ENCODE results near the gene RNASE13.

The RNASE13 gene

DNA sequence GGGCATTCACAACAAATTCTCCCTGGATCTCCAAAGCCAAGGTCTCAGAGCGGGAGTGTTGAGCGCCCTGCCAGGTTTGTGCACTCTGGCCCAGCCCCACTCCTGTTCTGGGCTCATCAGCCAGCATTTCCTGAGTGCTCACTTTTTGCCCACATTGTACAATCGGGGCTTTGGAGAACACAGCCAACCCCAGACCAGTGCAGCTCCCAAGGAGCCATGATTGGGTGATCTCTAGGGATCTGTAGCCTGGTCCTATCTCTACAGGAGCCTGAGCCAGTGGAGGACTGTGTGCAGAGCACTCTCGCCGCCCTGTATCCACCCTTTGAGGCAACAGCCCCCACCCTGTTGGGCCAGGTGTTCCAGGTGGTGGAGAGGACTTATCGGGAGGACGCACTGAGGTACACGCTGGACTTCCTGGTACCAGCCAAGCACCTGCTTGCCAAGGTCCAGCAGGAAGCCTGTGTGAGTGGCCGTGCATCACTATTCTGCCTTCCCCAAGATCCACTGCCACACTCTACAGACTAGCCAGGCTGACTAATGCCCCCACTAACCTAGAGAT lies 38.3 kb upstream of the RNASE13 start:
- H3K27me3 ChIP-seq (ENCODE audit: control insufficient read depth, insufficient read depth, low read length) = no peaks in the 10 kb centered on the region
- peaks cover 30% of the 10 kb centered on the region for H3K4me1 ChIP-seq (ENCODE audit: control insufficient read depth, insufficient read depth, low read length)
- no peaks in the 10 kb centered on the region for H3K9me3 ChIP-seq (replicated peaks; ENCODE audit: low read length)
- H3K36me3 ChIP-seq (ENCODE audit: insufficient read depth, low read length) = peaks cover 49% of the 10 kb centered on the region
- H3K9ac ChIP-seq (ENCODE audit: low read depth, low read length) = no peak overlapping the region
- no peak overlapping the region for H3K4me3 ChIP-seq (ENCODE audit: low read length)
- peak overlapping the region; percentile 98 for H3K4me2 ChIP-seq (ENCODE audit: low read length)

DNA sequence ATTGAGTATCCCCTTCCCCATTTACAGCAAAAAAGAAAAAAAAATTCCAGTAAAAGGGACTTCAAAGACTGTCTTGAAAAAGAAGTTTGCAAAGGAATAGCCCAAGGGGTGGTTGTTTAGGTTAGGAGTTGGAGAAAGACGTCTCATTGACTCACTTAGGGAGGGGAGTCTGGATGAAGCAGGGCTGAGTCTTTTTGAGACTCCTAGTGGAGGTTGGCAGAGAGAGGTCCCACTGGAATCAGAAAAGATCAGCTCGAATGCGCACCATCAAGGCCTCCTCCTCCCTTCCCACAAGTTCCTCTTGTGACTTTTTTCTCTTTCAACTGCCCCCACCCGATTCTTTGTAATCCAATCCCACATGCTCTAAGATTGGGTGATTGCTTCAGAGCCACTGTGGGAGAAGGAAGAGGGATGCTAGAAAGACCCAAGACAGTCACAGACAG lies 37.4 kb upstream of the RNASE13 start:
- peak overlapping the region; percentile 81 for H3K4me3 ChIP-seq (ENCODE audit: low read length)
- peaks cover 42% of the 10 kb centered on the region for H3K36me3 ChIP-seq (ENCODE audit: insufficient read depth, low read length)
- H3K9me3 ChIP-seq (replicated peaks; ENCODE audit: low read length) = no peaks in the 10 kb centered on the region
- H3K27me3 ChIP-seq (ENCODE audit: control insufficient read depth, insufficient read depth, low read length) = no peaks in the 10 kb centered on the region
- H3K4me2 ChIP-seq (ENCODE audit: low read length) = peak overlapping the region; percentile 98
- peaks cover 30% of the 10 kb centered on the region for H3K4me1 ChIP-seq (ENCODE audit: control insufficient read depth, insufficient read depth, low read length)
- H3K9ac ChIP-seq (ENCODE audit: low read depth, low read length) = peak overlapping the region; percentile 75

DNA sequence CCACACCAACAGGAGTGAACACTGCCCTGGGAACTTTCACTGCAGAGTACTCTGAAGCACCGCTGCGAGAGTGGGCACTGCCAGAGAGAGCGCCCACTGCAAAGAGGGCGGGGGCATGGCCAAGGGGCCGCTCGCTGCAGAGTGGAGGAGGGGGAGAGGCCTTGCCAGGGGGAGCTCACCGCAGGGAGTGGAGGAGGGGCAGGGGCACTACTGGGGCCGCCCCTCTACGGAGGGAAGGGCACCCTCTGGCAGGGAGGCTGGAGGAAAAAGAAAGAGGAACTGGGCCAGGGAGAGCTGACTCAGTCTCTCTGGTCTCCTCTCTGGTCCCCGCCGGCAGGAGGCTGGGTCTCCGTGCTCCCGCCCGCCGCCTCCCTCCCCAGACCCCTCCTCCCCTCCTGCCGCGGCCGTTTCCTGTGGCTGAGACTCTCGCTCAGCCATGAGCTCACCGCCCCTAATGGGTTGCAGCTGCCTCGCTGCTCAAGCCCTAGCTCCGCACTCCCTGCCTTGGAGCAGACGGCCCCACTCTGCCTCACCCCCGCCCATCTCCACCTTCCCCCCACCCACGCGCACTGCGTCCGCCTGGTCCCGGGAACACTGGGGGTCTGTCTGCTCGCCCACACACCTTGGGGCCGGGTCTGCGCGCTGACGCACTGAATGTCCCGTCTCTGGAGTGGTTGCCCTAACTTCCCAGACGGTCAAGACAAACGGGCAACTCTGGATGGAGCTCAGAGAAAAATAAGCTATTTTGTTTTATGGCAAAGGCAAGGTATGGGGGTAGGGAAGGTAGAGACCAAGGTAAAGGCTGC lies 36.8 kb upstream of the RNASE13 start:
- Histone ChIP-seq H3K27me3 (ENCODE audit: control insufficient read depth, insufficient read depth, low read length) (no peaks in the 10 kb centered on the region), H3K9ac (ENCODE audit: low read depth, low read length) (peak overlapping the region; percentile 88), H3K4me1 (ENCODE audit: control insufficient read depth, insufficient read depth, low read length) (peaks cover 30% of the 10 kb centered on the region), H3K4me3 (ENCODE audit: low read length) (peak overlapping the region; percentile 81), H3K36me3 (ENCODE audit: insufficient read depth, low read length) (peaks cover 35% of the 10 kb centered on the region), H3K4me2 (ENCODE audit: low read length) (peak overlapping the region; percentile 98), H3K9me3 (replicated peaks; ENCODE audit: low read length) (no peaks in the 10 kb centered on the region)

DNA sequence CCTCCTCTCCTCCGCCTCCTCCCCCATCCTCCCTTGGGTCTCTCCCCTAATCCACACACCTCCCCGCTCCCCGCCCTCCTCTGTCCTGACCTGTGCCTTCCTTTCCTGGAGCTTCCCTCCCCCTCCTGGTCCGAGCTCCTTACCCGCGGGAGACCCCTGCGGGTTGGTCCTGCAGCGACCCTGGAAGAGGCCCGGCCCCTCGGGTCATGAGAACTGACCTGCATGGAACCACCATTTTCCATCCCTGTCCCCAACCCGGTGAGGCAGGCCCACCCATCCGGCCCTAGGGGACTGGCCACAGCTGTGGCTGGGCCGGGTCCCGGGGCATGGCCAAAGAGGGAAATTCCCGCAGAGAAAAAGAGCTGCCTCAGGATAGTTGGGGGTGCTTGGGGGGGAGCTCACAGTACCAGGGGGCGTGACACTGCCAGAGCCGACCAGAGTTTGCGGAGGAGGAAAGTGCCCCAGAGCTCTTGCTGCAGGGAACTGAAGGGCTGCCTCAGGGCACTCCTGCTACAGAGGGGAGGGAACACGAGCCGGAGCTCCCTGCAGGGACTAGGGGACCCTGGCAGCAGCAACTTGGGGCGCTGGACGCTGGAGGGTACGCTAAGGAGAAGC lies 36.1 kb upstream of the RNASE13 start:
- H3K4me1 ChIP-seq (ENCODE audit: control insufficient read depth, insufficient read depth, low read length) = peaks cover 30% of the 10 kb centered on the region
- H3K4me3 ChIP-seq (ENCODE audit: low read length) = peak overlapping the region; percentile 81
- peak overlapping the region; percentile 88 for H3K9ac ChIP-seq (ENCODE audit: low read depth, low read length)
- peaks cover 28% of the 10 kb centered on the region for H3K36me3 ChIP-seq (ENCODE audit: insufficient read depth, low read length)
- peak overlapping the region; percentile 98 for H3K4me2 ChIP-seq (ENCODE audit: low read length)
- no peaks in the 10 kb centered on the region for H3K27me3 ChIP-seq (ENCODE audit: control insufficient read depth, insufficient read depth, low read length)
- H3K9me3 ChIP-seq (replicated peaks; ENCODE audit: low read length) = no peaks in the 10 kb centered on the region

DNA sequence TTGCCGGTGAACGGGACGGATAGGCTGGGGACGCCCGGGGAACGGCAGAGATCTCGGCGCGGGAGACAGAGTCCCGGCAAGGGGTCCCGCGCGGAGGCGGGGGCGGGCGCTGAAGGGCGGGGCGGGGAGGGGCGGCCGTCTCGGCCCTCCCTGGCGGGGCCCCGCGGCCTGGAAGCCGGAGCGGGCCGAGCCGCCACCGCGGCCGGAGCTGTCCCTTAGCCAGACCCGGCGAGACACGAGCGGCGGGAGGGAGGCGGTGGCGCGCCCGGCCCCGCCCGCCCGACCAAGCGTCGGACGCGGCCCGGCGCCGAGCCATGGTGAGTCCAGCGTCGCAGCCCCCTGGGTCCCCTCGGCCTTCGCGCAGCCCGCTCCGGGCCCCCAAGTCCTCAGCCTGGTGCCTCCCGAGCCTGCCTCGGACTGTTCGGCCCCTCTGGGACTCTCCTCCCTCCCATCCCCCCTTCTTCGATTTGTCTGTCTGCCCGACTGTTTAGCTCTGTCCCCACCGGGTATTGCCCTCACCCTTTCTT lies 35.5 kb upstream of the RNASE13 start, which contains the start of gene ARHGEF40:
Gene ARHGEF40 (plus strand): TSS at position 222 of the 527 bp plus-strand sequence. CDS start 93 bp downstream, at position 315.
- peaks cover 23% of the 10 kb centered on the region for H3K36me3 ChIP-seq (ENCODE audit: insufficient read depth, low read length)
- peaks cover 30% of the 10 kb centered on the region for H3K4me1 ChIP-seq (ENCODE audit: control insufficient read depth, insufficient read depth, low read length)
- H3K9me3 ChIP-seq (replicated peaks; ENCODE audit: low read length) = no peaks in the 10 kb centered on the region
- peak within 1 kb of the TSS; percentile 98 for H3K4me2 ChIP-seq (ENCODE audit: low read length)
- H3K27me3 ChIP-seq (ENCODE audit: control insufficient read depth, insufficient read depth, low read length) = no peaks in the 10 kb centered on the region
- H3K4me3 ChIP-seq (ENCODE audit: low read length) = peak within 1 kb of the TSS; percentile 81
- peak within 1 kb of the TSS; percentile 88 for H3K9ac ChIP-seq (ENCODE audit: low read depth, low read length)

DNA sequence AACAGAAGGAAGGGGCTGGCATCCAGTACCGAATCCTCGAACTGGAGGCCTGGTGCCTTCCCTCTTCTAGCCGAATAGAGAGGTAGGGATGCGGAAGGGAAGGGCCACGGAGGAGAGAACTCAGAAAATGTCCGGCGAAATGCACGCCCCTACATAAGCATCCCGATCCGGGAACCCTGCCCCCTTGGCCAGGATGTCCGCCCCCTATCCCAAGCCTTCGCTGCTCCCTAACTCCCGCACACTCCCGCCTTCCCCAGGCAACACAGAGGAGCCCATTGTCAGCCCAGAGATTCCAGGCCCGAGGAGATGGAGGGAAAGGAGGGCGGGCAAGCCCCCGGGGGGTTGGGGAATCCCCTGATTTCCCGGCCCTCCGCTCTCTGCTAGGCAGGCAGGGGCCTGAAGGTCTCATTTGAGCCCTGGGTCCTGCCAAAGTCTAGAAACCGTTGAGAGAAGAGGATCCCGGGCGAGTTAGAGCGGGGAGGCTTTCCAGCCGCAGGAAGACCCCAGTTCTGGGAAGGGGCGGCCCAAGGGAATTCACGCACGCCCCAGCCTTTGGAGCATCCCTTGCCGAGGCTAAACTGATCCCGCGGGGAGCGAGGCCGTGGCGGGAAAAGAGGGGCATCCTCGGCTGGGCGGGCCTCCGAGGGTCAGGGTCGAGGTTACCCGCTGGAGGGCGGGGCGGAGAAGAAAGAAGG lies 34.9 kb upstream of the RNASE13 start:
- H3K27me3 ChIP-seq (ENCODE audit: control insufficient read depth, insufficient read depth, low read length) = no peaks in the 10 kb centered on the region
- peak overlapping the region; percentile 81 for H3K4me3 ChIP-seq (ENCODE audit: low read length)
- H3K9me3 ChIP-seq (replicated peaks; ENCODE audit: low read length) = no peaks in the 10 kb centered on the region
- H3K4me2 ChIP-seq (ENCODE audit: low read length) = peak overlapping the region; percentile 98
- H3K36me3 ChIP-seq (ENCODE audit: insufficient read depth, low read length) = peaks cover 16% of the 10 kb centered on the region
- peak overlapping the region; percentile 88 for H3K9ac ChIP-seq (ENCODE audit: low read depth, low read length)
- peaks cover 30% of the 10 kb centered on the region for H3K4me1 ChIP-seq (ENCODE audit: control insufficient read depth, insufficient read depth, low read length)

DNA sequence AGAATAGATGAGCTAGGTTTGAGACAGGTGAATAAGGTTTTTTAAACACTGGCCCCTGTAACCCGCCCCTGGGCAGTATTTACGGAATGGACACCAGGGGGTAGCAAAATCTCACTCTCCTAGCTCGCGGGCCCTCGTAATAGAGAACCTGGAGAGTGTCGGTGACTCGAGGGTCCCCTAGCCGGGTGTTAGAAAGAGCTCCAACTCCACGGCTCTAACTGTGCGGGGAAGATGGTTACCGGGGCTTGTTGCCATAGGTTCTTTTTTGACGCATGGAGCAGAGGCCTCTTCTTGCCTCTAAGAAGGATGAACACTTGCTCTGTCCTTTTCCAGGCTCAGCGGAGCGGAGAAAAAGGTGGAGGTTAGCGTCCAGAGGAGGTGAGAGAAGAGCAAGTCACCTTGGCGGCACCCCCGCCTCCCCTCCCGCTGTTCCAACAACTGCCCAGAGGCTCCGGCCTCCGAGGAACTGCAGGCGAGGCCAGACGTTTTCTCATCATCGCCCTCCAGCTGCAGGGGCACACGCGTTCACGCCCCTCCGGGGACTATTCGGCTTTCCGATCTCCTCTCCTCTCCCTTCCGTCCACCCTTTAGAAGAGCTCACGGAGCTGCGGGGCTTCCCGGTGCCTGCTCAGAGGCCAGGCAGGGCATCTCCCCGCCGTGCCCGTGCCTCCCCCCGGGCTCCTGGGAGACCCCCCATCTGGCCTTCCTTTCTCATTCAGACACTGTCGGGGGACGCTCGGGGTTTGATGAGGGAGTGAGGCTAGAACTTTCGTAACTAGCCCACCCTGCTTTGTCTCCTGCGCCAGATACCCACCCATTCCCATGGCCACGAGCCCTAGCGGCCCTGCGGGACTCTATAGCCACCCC lies 34.1 kb upstream of the RNASE13 start:
- H3K9me3 ChIP-seq (replicated peaks; ENCODE audit: low read length) = no peaks in the 10 kb centered on the region
- H3K36me3 ChIP-seq (ENCODE audit: insufficient read depth, low read length) = peaks cover 9% of the 10 kb centered on the region
- H3K4me2 ChIP-seq (ENCODE audit: low read length) = peak overlapping the region; percentile 98
- no peaks in the 10 kb centered on the region for H3K27me3 ChIP-seq (ENCODE audit: control insufficient read depth, insufficient read depth, low read length)
- peak overlapping the region; percentile 88 for H3K9ac ChIP-seq (ENCODE audit: low read depth, low read length)
- peaks cover 32% of the 10 kb centered on the region for H3K4me1 ChIP-seq (ENCODE audit: control insufficient read depth, insufficient read depth, low read length)
- H3K4me3 ChIP-seq (ENCODE audit: low read length) = peak overlapping the region; percentile 81

DNA sequence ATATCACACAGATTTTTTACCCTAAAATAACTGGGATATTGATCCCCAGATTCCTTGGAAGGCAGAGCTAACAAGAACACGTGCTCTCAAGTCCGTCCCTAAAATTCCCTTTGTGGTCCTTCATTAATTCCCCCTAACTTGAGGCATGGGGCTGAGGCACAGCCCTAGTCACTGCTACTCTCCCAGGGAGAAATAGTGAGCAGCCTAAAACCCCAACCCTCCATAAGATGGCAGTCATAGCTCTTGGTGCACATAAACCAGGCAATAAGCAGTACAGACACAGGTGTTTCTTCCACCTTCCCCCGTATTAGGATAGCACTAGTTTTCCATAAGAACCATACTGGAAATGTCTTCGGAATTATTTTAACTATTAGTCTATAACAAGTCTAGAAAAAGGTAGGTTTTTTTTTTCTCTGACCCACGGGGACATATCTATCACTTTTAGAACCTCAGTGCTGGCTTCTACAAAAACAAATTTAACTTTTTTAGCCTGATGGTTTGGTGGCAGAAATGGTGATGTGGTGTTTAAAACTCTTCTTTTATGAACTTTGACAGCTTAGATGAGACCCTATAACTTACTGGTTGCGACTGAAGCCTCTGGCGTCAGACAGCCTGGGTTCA lies 32.4 kb upstream of the RNASE13 start:
- Histone ChIP-seq H3K36me3 (ENCODE audit: insufficient read depth, low read length) (no peaks in the 10 kb centered on the region), H3K4me3 (ENCODE audit: low read length) (no peak overlapping the region), H3K4me1 (ENCODE audit: control insufficient read depth, insufficient read depth, low read length) (peaks cover 29% of the 10 kb centered on the region), H3K9me3 (replicated peaks; ENCODE audit: low read length) (no peaks in the 10 kb centered on the region), H3K4me2 (ENCODE audit: low read length) (no peak overlapping the region), H3K27me3 (ENCODE audit: control insufficient read depth, insufficient read depth, low read length) (no peaks in the 10 kb centered on the region), H3K9ac (ENCODE audit: low read depth, low read length) (no peak overlapping the region)

DNA sequence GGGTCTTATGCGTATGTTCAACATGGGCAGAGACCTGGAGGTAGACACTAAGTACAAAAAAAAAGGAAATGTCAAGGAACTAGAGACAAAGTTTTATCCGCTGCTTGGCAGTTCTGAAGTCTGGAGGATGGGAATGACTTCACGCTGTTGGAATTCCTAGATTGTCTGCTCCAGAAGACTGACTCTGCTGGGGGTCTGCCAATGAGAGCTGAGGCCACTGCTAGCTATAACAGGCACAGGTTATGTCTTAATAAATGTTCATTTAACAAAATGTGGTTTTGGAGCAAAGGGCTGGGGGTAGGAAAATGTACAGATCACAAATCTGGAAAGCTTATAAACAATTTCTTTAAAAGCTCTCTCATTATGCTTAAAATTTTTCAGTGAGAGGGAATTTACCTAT lies 28.9 kb upstream of the RNASE13 start:
- Histone ChIP-seq H3K4me1 (ENCODE audit: control insufficient read depth, insufficient read depth, low read length) (peaks cover 11% of the 10 kb centered on the region), H3K4me3 (ENCODE audit: low read length) (no peak overlapping the region), H3K27me3 (ENCODE audit: control insufficient read depth, insufficient read depth, low read length) (peaks cover 5% of the 10 kb centered on the region), H3K36me3 (ENCODE audit: insufficient read depth, low read length) (no peaks in the 10 kb centered on the region), H3K9ac (ENCODE audit: low read depth, low read length) (no peak overlapping the region), H3K4me2 (ENCODE audit: low read length) (peak overlapping the region; percentile 22), H3K9me3 (replicated peaks; ENCODE audit: low read length) (no peaks in the 10 kb centered on the region)

DNA sequence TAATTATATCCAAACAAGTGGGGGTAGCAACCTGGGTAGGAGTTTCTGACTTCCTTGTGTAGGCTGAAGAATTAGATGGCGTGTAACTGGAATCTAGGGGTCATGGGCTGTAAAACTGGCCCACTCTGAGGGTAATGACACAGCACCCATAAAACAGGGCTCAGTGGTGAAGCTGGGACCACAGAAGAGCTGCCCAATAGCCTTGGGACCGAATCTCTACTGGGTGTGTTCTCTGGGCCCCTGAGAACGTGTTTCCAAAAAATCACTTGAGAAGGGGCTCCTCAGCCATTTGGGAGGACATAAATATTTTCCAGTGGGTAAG lies 26.7 kb upstream of the RNASE13 start:
- Histone ChIP-seq H3K4me1 (ENCODE audit: control insufficient read depth, insufficient read depth, low read length) (peaks cover 11% of the 10 kb centered on the region), H3K36me3 (ENCODE audit: insufficient read depth, low read length) (no peaks in the 10 kb centered on the region), H3K9me3 (replicated peaks; ENCODE audit: low read length) (no peaks in the 10 kb centered on the region), H3K4me2 (ENCODE audit: low read length) (no peak overlapping the region), H3K9ac (ENCODE audit: low read depth, low read length) (no peak overlapping the region), H3K27me3 (ENCODE audit: control insufficient read depth, insufficient read depth, low read length) (peaks cover 5% of the 10 kb centered on the region), H3K4me3 (ENCODE audit: low read length) (no peak overlapping the region)

All from skeletal muscle satellite cell (primary cell).